HG02885 (cell line): Measurements from ENCODE around the gene IFITM2.
"Not testable (repeated sequence)": the region's sequence is repeated elsewhere in the genome, so short reads cannot be mapped to it uniquely, and the experiment has no call there.

Source experiments
- ATAC-seq: cut with Tn5 transposase; IDR thresholded peaks from one replicate; pipeline ENCODE4 v1.9.1; 2021; ENCODE audit warnings: mild to moderate bottlenecking; ENCODE audit not compliant: unreplicated experiment, poor library complexity

IFITM2 gene

DNA sequence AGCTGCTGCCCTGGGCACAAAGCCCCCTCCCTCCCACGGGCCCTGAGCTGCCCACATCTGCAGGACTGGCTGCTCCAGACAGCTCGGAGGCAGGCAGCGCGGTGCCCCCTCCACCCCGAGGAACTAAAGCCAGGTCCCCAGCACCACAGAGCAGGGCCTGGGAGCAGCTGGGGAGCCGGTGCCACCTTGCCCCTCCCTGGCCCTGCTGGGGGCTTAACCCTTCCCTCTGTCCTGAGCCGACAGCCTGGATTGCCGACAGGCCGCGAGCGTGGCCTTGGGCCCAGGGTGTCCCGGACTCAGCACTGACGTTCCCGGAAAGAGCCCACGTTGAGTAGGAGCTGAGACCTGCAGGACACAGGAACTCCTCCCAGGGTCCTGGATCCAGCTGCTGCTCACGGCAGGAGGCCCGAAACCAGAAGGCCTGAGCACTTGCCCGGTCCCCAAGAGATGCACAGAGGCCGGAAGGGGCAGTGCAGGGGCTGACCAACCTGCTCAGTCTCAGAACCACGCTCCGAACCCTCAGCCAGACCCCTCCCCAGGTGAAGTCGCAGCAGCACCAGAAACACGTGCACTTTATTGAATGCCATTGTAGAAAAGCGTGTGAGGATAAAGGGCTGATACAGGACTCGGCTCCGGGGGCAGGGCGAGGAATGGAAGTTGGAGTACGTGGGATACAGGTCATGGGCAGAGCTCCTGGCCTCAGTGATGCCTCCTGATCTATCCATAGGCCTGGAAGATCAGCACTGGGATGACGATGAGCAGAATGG is 11.7 kb downstream of the IFITM2 start:
- ATAC-seq, result not testable (repeated sequence)

DNA sequence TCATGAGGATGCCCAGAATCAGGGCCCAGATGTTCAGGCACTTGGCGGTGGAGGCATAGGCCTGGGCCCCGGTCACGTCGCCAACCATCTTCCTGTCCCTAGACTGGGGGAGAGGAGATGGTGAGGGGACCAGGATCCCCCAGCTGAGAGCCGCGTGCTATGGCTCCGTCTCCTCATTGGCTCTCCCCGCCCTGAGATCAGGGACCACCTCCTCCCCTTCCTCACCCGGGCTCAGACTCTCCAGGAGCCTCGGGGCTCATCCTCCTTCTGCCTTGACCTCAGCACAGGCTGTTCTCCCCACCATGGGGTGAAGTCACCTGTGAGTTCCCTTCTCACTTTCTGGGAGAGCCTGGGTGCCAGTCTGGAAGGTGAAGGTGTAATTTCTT is 12.3 kb downstream of the IFITM2 start:
- ATAC-seq, result not testable (repeated sequence)

DNA sequence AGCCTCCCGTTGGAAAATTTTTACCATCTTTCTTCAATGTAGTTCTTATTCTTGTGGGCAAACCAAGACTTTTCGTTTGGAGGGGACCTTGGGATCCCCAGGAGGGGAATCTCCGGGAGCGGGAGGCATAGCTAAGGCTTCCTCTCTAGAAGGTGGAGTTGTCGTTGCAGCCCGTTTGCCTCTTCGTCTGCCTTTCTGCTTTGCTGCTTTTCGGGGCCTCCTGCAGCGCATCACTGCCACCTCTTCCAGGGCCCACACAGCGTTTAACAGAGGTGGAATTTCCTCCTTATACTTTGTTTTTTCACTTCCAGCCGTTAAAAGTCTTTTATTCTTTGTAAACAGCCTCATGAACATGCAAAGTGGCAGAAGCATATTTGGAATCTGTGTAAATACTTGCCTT is 16.5 kb downstream of the IFITM2 start:
- ATAC-seq, result no peak

DNA sequence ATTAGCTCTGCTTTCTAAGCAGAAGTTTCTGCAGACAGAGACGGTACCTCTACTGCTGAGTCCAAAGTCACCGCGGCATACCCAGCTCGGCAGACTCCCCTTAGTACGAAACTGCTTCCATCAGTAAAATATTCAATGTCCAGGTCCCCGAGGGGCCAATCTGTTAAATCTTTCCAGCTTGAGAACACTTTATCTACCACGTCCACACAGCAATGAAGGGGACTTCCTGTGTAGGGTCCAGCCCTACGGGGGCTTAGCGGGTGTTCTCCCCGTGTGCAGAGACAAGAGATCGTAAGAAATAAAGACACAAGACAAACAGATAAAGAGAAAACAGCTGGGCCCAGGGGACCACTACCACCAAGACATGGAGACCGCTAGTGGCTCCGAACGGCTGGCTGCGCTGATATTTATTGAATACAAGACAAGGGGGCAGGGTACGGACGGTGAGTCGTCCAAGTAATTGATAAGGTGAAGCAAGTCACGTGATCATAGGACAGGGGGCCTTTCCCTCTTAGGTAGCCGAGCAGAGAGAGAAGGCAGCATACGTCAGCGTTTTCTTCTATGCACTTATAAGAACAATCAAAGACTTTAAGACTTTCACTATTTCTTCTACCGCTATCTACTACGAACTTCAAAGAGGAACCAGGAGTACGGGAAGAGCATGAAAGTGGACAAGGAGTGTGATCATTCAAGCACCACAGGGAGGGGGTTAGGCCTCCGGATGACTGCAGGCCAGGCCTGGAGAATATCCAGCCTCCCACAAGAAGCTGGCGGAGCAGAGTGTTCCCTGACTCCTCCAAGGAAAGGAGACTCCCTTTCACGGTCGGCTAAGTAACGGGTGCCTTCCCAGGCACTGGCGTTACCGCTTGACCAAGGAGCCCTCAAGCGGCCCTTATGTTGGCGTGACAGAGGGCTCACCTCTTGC is 17.2 kb downstream of the IFITM2 start:
- not testable (repeated sequence) for ATAC-seq

GRCh38 chr11:325796-326591 is 18.4 kb downstream of the IFITM2 start:
- no peak for ATAC-seq

GRCh38 chr11:326592-326841 is 18.9 kb downstream of the IFITM2 start:
- ATAC-seq, result no peak

DNA sequence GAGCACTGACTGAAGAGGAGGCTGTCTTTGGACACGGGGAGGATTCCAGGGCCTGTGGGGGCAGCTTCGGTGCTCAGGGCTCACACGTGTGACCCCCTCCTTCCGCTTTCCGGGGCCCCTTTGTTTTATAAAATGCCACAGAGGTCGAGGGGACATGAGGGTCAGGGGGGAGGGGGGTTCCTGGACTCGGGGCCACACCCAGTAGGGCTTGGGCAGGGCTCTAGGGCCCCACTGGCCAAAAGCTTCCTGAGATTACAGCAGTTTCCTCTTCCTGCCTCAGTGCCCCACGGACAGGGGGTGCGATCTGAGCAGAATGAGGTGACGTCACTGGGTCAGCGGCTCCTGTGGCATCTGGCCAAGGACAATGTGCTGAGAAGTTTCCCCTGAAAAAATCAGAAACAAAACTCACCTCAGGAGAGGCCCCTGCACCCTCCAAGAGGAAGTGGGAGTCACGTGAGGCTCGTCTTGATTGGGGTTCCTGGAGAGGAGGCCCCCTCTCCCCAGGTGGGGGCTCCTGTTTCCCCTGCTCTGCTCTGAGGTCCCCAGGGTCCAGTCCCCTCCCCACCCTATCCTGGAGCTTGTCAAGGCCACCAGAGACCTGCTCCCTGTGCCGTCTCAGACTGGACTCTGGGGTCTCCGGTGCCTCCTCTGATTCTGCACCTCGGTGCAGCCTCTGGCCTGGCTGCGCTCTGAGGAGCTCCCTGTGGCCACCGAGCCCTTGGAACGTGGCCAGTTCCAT is 19.4 kb downstream of the IFITM2 start:
- no peak for ATAC-seq

DNA sequence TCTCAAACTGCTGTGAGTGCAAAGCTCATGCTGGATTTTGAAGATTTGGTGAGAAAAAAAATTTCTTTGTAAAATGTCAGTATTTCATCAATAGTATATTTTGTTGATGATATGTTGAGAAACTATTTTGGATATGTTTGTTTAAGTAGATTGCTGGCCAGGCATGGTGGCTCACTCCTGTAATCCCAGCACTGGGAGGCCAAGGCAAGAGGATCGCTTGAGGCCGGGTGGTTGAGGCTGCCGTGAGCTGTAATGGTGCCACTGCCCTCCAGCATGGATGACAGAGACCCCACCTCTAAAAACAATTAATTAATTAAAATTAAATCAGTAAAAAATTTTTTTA is 19.9 kb downstream of the IFITM2 start:
- no peak for ATAC-seq

DNA sequence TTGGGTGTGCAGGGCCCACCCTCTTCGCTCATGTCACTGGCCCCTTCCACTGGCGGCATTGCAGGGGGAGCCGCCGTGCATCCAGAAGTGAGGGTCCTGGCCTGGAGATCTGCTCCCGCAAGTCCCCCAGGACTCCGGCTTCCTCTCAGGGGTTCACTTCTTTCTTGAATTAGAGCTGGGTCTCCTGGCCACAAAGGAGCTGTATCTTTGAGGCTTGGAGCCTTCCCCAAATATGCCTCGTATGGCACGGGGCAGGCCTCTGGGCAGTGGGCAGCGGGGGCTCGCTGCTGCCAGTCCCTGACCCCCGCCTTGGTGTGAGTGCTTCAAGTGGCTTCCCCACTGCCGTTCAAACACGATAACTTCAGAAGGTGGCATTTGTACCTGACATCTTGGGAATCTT is 20.4 kb downstream of the IFITM2 start:
- ATAC-seq, result no peak

GRCh38 chr11:328516-329100 is 21.0 kb downstream of the IFITM2 start:
- ATAC-seq, result not testable (repeated sequence)

- ATAC-seq, result no peak
Measured at GRCh38 chr11:329886-330253, 22.3 kb downstream of the IFITM2 start.

GRCh38 chr11:330307-330693 is 22.7 kb downstream of the IFITM2 start:
- no peak for ATAC-seq

GRCh38 chr11:330694-331357 is 23.2 kb downstream of the IFITM2 start:
- no peak for ATAC-seq

DNA sequence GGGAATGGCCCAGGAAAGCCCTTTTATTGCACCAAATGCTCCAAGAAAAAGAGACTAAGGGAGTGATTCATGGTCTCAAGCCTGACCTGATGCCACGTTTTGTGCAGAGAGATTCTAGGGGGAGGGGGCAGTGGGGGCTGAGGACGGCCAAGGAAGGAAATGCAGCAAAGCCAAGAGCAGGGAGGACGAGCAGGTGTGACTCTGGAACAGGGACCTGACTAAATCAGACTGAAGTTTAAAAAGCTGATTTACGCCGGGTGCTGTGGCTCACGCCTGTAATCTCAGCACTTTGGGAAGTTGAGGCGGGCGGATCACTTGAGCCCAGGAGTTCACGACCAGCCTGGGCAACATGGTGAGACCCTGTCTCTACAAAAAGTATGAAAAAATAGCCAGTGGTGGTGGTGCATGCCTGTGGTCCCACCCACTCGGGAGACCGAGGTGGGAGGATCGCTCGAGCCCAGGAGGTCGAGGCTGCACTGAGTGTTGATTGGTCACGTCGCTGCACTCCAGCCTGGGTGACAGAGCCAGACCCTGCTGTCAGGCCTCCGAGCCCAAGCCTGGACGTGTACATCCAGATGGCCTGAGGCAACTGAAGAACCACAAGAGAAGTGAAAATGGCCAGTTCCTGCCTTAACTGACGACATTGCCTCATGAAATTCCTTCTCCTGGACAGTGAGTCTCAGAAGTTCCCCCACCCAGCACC is 23.9 kb downstream of the IFITM2 start:
- ATAC-seq, result no peak

DNA sequence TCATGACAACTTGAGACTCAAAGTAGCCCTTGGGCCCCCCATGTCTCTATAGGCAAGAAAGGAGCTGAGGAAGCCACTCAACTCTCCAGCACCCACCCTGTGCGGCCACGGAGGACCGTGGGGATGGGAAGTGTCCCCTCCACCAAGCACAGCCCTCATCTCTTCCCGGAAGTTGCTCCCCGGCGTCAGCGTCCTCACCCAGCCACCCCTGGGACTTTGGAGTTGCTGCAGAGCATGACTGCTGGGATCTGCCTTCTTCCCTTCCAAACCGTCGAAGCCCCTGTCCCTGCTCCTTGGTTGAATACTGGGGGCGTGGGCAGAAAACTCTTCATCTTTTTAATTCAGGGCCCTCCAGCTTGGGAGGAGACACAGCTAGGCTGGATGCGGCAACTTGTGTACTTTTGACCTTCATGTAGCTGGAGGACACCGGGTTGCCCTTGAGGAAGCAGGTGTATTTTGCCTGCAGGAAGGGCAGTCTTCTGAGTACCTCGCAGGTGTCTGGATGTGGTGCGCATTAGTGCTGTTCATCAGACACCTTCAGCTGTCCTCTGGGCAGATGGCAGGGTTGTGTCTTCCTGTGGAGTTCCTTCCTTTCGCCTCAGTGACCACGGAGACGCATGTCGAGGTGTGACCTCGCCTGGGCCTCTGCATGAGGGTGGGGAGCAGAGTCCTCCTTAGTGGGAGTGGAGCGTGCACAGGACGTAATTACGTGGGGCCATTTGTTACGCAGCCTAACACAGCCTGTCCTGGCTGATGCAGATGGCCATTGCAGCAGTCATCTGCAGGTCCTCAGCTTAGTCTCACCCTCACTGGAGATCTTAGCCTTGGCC is 25.2 kb downstream of the IFITM2 start:
- ATAC-seq, result no peak

DNA sequence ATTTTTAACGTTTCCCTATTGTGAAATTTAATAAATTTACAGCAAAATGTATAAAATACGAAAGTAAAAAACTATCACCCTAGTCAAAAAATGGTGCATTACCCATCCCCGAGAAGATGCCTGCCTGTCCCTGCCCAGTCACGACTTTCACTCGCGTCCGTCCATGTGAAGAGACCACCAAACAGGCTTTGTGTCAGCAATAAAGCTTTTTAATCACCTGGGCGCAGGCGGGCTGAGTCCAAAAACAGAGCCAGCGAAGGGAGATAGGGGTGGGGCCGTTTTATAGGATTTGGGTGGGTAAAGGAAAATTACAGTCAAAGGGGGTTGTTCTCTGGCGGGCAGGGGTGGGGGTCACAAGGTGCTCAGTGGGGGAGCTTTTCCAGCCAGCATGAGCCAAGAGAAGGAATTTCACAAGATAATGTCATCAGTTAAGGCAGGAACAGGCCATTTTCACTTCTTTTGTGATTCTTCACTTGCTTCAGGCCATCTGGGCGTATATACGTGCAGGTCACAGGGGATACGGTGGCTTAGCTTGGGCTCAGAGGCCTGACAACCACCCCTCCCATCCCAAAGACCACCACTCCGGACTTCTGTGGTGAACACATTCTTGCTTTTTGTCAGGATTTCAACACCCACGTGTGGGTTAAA is 26.1 kb downstream of the IFITM2 start:
- ATAC-seq, result not testable (repeated sequence)

GRCh38 chr11:334264-334994 is 26.8 kb downstream of the IFITM2 start:
- ATAC-seq, result no peak
